HG02981 (cell line): ENCODE data around the gene KDF1.
"Not testable (repeated sequence)": the region's sequence is repeated elsewhere in the genome, so short reads cannot be mapped to it uniquely, and the experiment has no call there.

Experiments used
- ATAC-seq: cut with Tn5 transposase; IDR thresholded peaks from one replicate; pipeline ENCODE4 v1.9.1; 2021; ENCODE audit warnings: mild to moderate bottlenecking, moderate library complexity; ENCODE audit not compliant: unreplicated experiment

KDF1 gene

DNA sequence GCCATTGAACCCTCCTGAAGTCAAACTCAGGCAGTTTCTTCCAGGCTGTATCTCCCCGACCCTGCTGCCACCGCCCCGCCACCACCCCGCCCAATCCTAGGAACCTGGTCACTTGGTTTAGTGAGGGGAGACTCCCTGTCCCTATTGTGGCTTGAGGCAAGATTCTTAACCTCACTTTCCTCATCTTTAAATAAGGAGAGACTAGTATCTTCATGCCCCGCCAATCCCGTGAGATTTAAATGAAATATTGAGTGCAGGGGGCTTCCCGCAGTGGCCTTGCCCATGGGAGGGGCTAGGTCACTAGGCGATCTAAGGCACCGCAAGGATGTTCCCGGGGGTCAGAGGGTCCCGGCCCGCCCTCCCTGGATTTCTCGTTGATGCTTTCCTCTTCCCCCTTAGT lies 998 bp downstream of the KDF1 start:
- ATAC-seq, result no peak

DNA sequence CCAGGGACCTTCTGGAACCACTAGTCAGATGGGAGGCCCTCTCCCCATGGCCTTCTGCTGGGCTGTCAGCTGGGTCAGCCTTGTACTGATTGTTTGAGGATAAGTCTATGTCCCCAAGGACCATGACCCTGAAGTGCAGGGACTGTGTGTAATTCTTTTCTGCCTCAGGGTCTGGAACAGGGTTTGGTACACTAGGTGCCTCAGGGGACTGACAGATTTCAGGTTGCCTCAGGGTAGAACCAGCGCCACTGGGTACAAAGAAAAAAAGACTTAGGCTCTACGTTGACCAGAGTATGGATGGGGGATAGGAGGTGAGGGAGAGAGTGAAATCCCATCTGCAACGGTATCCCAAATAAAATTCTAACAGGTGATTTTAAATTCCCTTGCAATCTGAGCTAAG lies 3.0 kb downstream of the KDF1 start:
- no peak for ATAC-seq

DNA sequence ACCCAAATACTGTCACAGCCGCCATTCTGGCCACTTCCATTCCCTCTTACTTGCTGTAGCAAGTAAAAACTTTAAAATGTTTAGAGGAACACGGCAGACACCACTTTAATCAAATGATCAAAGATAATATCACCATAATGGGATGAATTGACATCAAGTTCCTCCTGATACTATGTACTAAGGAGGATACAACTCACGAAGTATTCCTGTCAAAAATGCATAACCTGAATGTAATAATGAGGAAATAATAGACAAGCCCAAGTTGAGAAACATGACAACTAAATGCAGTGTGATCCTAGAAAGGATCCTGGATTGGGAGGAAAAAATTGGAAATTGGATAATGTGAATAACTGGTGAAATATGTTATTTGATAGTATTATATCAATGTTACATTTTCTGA lies 3.9 kb downstream of the KDF1 start:
- no peak for ATAC-seq

DNA sequence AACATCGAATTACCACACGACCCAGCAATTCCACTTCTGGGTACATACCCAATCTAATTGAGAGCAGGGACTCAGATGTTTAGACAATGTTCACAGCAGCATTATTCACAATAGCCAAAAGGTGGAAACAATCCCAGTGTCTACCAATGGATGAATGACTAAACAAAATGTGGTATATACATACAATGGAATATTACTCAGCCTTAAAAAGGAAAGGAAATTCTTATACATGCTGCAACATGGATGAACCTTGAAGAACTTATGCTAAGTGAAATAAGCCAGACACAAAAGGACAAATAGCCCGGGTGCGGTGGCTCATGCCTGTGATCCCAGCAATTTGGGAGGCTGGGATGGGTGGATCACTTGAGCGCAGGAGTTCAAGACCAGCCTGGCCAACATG lies 6.9 kb downstream of the KDF1 start:
- no peak for ATAC-seq

DNA sequence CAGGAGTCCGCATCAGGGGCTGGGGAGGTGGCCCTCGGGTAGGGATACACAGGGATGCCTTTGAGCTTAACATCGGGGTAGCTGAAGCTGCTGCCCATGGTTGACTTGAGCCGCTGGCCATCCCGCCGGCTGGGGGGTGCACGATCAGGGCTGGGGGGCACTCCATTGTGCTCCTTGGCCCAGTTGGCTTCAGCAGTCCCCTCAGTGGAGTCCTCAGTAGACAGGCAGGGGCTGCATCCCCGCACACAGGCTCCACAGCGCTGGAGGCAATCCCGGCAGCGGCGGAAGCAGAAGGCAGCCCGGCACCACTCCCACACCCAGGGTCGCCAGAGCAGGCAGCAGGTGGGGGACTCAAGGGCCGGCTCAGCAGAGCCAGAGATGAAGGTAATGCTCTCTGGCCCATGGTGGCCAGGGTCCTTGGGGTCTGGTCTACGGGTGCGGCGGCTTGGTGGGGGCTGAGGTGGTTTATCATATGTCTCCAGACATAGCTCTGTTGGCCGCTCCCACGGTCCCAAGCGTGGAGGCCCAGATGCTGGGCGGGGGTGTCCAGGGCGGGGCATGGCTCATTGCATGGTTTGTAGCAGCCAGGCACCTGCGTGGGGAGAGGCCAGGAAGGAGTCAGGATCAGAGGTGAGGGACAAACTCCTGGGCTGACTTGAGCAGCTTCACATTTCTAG lies 8.3 kb downstream of the KDF1 start:
- no peak for ATAC-seq

DNA sequence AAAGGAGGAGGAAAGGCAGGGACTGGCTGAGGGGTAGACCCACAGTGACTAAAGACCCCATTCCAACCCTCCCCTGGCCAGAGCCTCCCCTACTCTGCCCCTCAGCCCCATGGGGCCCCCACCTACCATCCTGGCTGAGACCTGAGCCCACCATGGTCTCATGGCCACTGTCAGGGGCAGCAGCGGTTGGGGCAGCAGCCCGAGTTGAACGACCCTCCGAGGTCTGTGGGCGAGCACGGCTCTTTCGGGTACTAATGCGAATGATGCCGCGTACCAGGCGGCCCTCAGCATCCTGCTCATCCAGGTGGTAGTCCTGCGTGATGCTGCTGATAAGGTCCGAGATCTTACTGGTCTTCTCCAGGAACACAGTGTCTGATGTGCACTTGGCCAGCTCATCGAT lies 9.1 kb downstream of the KDF1 start:
- ATAC-seq, result no peak

DNA sequence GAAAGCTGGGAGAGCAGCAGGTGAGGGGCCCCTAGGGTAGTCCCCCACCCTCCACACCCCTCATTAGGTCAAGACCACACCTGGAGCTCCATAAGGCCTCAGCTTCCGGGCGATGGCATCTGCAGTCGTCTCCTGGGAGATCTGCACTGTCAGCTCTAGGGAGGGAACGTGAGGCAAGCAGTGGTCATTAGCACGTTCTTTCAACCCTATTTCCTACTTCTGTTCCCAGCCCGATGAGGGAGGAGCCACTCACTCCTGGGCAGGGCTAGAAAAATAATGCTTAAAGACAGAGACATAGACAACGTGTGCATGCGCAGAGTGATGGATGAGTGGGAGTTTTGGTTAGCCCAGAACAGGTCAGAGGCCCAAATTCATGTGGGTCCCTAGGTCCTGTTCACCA lies 9.7 kb downstream of the KDF1 start:
- no peak for ATAC-seq

DNA sequence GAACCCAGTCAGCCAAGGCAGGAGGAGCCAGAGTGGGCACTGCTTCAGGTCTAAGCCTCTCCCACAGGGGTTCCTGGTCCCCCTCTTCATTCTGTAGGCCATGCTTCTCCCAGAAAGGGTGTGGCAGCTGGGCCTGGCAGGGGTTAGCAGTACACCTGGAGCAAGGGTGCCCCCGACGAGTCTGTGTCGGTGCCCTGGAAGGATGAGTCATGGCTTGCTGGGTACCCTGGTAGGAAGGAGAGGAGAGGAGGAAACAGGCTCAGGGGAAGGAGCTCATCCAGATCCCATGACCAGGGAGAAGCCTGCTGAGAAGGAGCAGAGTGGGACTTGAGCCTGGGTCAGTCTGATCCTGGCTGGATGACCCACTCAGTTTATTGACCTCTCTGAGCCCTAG lies 10.3 kb downstream of the KDF1 start:
- ATAC-seq, result no peak

DNA sequence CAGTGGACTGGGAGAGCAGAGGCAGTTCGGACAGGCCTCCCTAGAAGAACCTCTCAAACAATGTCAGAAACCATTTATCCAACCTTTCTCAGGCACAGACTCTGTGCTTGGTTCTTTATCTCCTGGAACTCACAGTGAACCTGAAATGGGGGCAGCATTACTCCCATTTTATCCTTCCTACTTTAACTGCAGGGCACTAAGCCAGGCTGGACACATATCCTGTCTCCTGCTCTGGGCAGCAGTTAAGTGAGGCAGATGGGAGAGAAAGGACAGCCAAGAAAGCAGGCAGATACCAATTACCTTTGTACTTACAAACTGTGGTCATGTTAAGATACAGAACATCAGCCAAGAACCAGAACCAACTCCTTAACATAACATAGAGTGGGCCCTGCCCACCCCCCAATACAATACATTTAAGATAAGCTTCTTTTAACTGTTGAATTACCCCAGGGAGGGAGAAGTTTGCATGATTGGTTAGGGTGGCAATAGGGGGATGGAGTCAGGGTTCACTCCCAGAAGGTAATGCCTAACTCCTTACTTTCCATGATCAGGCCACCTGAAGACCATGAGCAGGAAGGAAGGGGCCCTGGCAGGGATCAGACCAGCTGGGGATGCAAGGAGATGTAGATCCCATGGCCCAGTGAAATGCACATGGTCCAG lies 10.9 kb downstream of the KDF1 start:
- no peak for ATAC-seq

DNA sequence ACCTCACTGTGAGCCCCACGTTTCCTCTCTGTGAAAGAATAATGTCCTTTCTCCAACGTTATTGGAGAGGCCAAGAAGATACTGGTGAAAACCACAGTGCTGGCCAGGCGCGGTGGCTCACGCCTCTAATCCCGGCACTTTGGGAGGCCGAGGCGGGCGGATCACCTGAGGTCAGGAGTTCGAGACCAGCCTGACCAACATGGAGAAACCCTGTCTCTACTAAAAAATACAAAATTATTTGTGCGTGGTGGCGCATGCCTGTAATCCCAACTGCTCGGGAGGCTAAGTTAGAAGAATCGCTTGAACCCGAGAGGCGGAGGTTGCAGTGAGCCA lies 11.6 kb downstream of the KDF1 start:
- ATAC-seq, result not testable (repeated sequence)

DNA sequence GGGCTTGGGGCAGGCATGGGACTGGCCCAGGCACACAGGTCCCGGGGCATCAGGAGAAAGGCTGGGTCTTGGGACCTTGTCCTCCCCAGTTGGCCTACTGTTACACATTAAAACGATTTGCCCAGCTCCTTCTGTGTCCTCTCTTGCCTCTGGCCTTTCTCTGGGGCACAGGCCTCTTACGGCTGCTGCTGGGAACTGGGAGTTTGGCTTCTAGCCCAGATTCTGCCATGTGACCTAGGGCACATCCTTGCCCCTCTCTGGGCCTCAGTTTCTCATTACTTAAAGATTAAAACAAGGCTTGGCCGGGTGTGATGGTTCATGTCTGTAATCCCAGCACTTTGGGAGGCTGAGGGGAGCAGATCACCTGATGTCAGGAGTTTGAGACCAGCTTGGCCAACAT lies 14.0 kb downstream of the KDF1 start:
- ATAC-seq, result no peak

DNA sequence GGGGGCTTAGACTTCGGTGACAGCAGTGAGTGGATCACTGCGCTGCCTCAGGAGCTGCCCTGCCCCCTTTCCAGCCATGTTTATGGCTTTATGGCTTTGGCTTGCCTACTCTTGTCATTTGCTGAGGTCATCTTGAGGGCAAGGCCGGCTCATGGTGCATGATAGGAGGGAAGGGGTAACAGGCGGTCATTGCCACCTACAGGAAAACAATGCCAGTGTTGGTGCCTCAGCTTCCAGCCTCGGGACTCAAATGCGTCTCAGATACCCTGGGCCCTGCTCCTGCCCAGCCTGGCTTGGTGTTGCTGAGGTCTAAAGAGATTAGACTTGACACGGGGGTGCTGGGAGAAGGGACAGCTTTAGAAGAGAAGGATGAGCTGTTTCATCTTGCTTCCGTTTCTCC lies 14.5 kb downstream of the KDF1 start:
- ATAC-seq, result no peak

DNA sequence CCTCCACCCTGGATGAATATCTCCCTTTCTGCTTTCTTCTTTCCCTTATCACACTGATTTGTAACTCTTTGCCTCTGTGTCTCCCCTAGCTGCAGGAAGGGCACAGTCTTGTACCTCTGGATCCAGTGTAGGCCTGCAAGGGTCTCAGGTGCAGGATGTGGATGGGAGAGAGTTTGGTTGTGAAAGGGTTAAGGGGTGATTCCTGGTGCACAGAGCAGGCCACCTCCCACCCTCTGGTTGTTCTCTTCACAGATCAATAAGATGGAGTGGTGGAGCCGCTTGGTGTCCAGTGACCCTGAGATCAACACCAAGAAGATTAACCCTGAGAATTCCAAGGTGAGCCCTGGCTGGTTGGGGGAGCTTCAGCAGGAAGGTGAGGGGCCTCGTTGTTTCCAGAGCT lies 15.1 kb downstream of the KDF1 start:
- ATAC-seq, result no peak

DNA sequence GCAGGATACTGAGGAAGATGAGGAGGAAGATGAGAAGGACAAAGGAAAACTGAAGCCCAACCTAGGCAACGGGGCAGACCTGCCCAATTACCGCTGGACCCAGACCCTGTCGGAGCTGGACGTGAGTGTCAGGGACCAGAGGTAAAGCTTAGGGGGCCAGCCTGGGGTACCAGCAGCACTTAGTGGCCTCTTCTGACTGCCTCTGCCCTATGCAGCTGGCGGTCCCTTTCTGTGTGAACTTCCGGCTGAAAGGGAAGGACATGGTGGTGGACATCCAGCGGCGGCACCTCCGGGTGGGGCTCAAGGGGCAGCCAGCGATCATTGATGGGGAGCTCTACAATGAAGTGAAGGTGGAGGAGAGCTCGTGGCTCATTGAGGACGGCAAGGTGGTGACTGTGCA lies 17.6 kb downstream of the KDF1 start:
- ATAC-seq, result no peak

DNA sequence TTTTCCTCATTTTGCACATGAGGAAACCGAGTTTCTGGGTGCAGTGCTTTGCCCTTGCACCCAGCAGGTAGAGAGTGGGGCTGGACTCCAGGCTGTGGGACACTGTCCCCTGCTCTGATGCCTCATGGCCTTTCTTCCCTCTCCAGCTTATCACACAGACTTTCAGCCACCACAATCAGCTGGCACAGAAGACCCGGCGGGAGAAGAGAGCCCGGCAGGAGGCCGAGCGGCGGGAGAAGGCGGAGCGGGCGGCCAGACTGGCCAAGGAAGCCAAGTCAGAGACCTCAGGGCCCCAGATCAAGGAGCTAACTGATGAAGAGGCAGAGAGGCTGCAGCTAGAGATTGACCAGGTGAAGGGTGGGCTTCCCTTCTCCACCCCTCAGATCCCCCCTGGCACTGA lies 19.0 kb downstream of the KDF1 start:
- no peak for ATAC-seq

DNA sequence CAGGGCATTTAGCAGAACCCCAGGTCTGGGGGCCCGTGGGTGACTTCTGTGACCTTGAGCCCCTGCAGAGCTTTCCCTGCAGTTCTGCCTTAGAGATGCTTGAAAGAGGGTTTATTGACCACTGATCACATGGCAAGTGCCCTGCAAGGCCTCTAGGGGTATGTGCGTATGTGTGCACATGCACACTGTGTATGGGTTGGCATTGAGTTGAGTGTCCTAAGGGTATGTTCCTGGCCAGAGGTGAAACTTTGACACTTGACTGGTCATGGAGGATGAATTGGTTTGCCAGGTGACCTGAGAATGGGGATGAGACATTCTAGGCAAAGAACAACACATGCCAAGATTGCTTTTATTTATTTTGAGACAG lies 21.6 kb downstream of the KDF1 start:
- ATAC-seq, result no peak

DNA sequence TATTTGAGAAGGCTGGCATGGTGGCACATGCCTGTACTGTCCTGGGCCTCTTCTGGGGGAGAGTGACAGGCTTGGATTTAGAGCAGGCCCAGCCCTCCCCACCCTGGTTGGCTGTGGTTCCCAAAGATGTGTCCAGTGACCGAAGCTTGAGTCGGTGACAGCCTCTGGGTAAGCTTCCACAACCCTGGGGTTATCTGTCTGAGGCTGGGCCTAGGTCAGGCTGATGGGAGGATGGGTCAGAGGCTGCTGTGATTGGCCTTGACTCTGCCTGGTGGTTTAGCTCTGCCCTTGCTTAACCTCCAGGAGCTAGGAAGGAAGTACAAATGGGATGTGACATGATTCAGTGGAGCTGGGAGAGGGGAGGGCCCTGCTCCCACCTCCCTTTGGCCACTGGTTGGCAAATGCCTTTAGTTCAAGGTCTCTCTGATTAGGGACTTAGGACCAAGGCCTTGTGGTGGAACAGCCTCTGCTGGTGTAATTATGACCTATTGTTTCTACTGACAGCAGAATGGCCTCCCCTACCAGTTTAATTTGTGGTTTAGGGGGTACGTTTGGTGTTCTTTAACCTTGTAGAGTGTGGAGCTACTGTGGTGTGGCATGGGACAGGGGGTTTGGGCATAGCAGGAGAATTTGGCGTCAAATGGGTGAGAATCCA lies 22.1 kb downstream of the KDF1 start:
- no peak for ATAC-seq

DNA sequence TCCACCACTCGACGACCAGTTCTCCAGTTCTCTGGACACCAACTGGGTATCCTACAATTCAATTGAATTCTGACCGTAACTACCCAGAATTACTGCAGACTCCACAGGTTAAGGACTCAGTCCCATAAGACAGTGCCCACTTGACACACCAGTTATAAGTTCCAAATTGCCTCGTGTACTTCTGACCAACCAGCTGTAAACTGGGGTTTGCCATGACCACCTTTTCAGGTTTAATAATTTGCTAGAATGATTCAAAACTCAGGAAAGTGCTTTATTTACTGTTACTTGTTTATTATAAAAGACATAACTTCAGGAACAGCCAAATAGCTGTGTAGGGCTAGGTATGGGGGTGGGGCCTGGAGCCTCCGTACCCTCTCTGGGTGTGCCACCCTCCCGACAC lies 23.4 kb downstream of the KDF1 start:
- no peak for ATAC-seq

DNA sequence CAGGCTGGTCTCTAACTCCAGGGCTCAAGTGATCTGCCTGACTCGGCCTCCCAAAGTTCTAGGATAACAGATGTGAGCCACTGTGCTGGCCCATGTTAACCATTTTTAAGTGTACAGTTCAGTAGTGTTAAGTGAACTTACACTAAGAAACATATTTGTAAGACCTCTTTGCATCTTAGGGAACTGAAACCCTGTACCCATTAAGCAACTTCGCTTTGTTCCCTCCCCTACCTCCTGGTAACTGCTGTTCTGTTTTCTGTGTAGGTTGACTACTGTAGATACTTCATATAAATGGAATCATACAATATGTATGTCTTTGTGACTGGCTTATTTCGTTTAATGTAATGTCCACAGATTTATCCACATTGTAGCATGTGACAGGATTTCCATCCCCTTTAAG lies 27.7 kb downstream of the KDF1 start:
- ATAC-seq, result no peak

DNA sequence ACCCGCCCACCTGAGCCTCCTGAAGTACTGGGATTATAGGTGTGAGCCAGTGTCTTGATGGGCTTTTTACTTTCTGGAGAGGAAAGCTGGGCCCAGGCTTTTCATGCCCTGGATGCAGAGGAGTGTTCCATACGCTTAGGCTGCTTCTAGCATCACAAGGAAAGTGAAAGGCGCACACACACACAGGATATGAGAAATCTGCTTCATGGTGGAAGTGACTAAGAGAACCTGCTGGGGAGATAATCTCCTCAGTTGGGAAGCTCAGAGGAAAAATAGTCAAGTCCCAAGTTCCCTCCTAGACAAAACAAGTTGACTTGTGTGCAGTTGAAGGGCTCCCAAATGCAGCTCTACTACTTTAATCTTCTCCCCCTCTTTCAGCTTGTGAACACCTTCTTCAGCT lies 36.6 kb downstream of the KDF1 start:
- ATAC-seq, result no peak

DNA sequence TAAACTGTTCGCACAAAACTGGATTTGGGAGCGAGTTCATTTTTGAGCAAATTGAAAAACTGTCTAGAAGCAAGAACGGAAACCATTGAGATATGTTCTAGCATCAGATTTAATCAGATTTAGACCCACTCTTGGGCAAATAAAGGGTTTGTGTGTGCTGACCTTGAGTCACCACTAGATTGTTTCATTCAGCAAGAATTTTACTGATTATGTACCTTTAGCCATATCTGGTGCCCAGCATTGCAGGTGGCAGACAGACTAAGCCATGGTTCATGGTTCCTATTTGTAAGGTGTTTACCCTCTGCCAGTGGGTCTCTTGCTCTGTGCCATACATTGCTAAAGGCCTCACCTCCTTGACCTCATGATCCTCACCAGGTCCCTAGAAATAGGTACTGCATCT lies 37.4 kb downstream of the KDF1 start:
- ATAC-seq, result no peak

DNA sequence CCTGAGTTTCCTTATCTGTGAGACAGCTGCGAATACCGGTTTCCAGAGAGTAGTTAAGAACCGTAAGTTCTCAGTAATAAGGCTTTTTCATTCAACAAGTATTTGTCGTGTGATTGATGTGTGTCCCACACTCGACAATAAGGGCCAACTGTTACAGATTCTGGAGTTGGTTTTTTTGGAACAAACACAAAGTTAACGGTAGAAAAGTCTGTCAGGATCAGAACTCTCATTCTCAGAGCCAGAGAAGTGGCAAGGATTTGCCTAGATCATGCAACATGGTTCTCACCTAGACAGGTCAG lies 37.9 kb downstream of the KDF1 start:
- ATAC-seq, result no peak
